SK-N-SH (cell line): ENCODE data around the gene TIA1. TPM values are rescaled to one million over a fixed set of nuclear protein-coding genes. Genes with fewer than 3 reads are reported as not detected.

Experiments
- CTCF ChIA-PET: fragments of 300-600, 350-600 bp; formaldehyde crosslinking; extraction: SDS; loops from one replicate; lab custom pipeline; 2021; lab: Yijun Ruan, JAX
- POLR2A ChIA-PET: fragments of 350-600 bp; sonication (Branson Sonifier 250); formaldehyde crosslinking; extraction: SDS; loops from one replicate; lab custom pipeline; 2020; ENCODE audit warnings: antibody characterized with exemption, inconsistent platforms; lab: Yijun Ruan, JAX
- DNase-seq: peaks from one replicate; pipeline ENCODE4 v3.0.0; 2012
- H2AFZ ChIP-seq: fragments of 200-600 bp; sonication (generic); 2 replicates; pipeline ENCODE4 v1.8.1; 2016; ENCODE audit warnings: antibody characterized with exemption, mild to moderate bottlenecking, low read depth
- H3F3A ChIP-seq: fragments of 200-600 bp; sonication (generic); replicated peaks from 2 replicates; pipeline ENCODE3; 2016; ENCODE audit warnings: antibody characterized with exemption, mild to moderate bottlenecking; ENCODE audit not compliant: insufficient read depth
- H3K27ac ChIP-seq, 2 experiments: fragments of 200-500 bp in 1 of 2; fragments of 200-600 bp in 1 of 2; sonication (Bioruptor generic) in 1 of 2; sonication (generic), shearing (Covaris generic) in 1 of 2; 2 replicates each; pipeline versions ENCODE4 v1.5.1 to v1.6.1; 2014 to 2016; ENCODE audit warnings: low read depth in 2 of 2, inconsistent platforms in 1 of 2, low read length in 1 of 2, mild to moderate bottlenecking in 1 of 2, mixed read lengths in 1 of 2
- H3K27me3 ChIP-seq: fragments of 200-600 bp; sonication (generic), shearing (Covaris generic); 2 replicates; pipeline ENCODE4 v1.6.1; 2016; ENCODE audit warnings: mixed run types; ENCODE audit not compliant: insufficient read depth
- H3K36me3 ChIP-seq, 2 experiments: fragments of 200-500 bp in 1 of 2; fragments of 200-600 bp in 1 of 2; sonication (Bioruptor generic) in 1 of 2; sonication (generic) in 1 of 2; replicated peaks in 1 of 2; 2 replicates each; pipeline versions ENCODE3 to v1.5.1; 2014 to 2016; ENCODE audit warnings: low read length in 1 of 2, mild to moderate bottlenecking in 1 of 2; ENCODE audit not compliant: insufficient read depth in 2 of 2, control insufficient read depth in 1 of 2
- H3K4me1 ChIP-seq, 2 experiments: fragments of 200-500 bp in 1 of 2; fragments of 200-600 bp in 1 of 2; sonication (Bioruptor generic) in 1 of 2; sonication (generic), shearing (Covaris generic) in 1 of 2; 2 replicates each; pipeline versions ENCODE4 v1.5.1 to v1.6.1; 2014 to 2016; ENCODE audit warnings: low read depth in 1 of 2, low read length in 1 of 2, mixed run types in 1 of 2; ENCODE audit not compliant: insufficient read depth in 2 of 2, control insufficient read depth in 1 of 2
- H3K4me2 ChIP-seq: fragments of 200-600 bp; sonication (generic), shearing (Covaris generic); 2 replicates; pipeline ENCODE4 v1.6.1; 2017; ENCODE audit warnings: mixed run types
- H3K4me3 ChIP-seq, 2 experiments: fragments of 200-500 bp in 1 of 2; fragments of 200-600 bp in 1 of 2; sonication (Bioruptor generic) in 1 of 2; sonication (generic), shearing (Covaris generic) in 1 of 2; 2 replicates each; pipeline versions ENCODE4 v1.5.1 to v1.8.1; 2014 to 2016; ENCODE audit warnings: low read depth in 2 of 2, inconsistent platforms in 1 of 2, low read length in 1 of 2, mild to moderate bottlenecking in 1 of 2, mixed read lengths in 1 of 2, moderate library complexity in 1 of 2
- H3K79me2 ChIP-seq: fragments of 200-600 bp; sonication (generic); 2 replicates; pipeline ENCODE4 v1.8.1; 2017; ENCODE audit warnings: mild to moderate bottlenecking; ENCODE audit not compliant: insufficient read depth
- H3K9ac ChIP-seq: fragments of 200-600 bp; sonication (generic); 2 replicates; pipeline ENCODE4 v1.6.1; 2017; ENCODE audit warnings: mixed run types
- H3K9me2 ChIP-seq: fragments of 200-600 bp; sonication (generic); 2 replicates; pipeline ENCODE4 v1.6.1; 2017; ENCODE audit warnings: mixed run types
- H3K9me3 ChIP-seq: fragments of 200-600 bp; sonication (generic); 2 replicates; pipeline ENCODE4 v1.6.1; 2017; ENCODE audit warnings: mixed run types, mild to moderate bottlenecking, moderate library complexity
- H4K20me1 ChIP-seq: fragments of 200-600 bp; sonication (generic); 2 replicates; pipeline ENCODE4 v1.6.1; 2017; ENCODE audit warnings: mild to moderate bottlenecking, mixed run types; ENCODE audit not compliant: insufficient read depth
- EP300 ChIP-seq, 2 experiments: IDR thresholded peaks; 2 replicates each; pipeline versions ENCODE4 v1.4.0 to v1.6.1; 2012; ENCODE audit warnings: borderline replicate concordance in 1 of 2, low read depth in 1 of 2, low read length in 1 of 2
- FOSL2 ChIP-seq: IDR thresholded peaks from 2 replicates; pipeline ENCODE4 v1.4.0; 2012; ENCODE audit warnings: low read depth, mild to moderate bottlenecking, moderate library complexity, borderline replicate concordance
- GATA2 ChIP-seq: sonication (generic); formaldehyde crosslinking; IDR thresholded peaks from 2 replicates; pipeline ENCODE4 v1.5.0; 2020; ENCODE audit warnings: mild to moderate bottlenecking, missing genetic modification reagents
- MEF2A ChIP-seq: IDR thresholded peaks from 2 replicates; pipeline ENCODE4 v1.4.0; 2012; ENCODE audit warnings: low read depth, borderline replicate concordance
- NFIC ChIP-seq: IDR thresholded peaks from 2 replicates; pipeline ENCODE4 v1.4.0; 2012; ENCODE audit warnings: borderline replicate concordance
- RFX5 ChIP-seq: IDR thresholded peaks from 2 replicates; pipeline ENCODE4 v1.6.1; 2012; ENCODE audit warnings: mild to moderate bottlenecking, improper control_type of control experiment, low read length
- TAF1 ChIP-seq: IDR thresholded peaks from 2 replicates; pipeline ENCODE4 v1.6.1; 2012; ENCODE audit warnings: low read depth, mild to moderate bottlenecking, low read length, moderate library complexity, borderline replicate concordance
- TCF12 ChIP-seq: IDR thresholded peaks from 2 replicates; pipeline ENCODE4 v1.4.0; 2012
- WGBS: methylation state at CpG from one replicate; pipeline ENCODE4 v1.1.6; 2017; ENCODE audit warnings: low lambda C conversion rate; 5-methylcytosine and 5-hydroxymethylcytosine counted together
- polyA plus RNA-seq, 3 experiments: library from polyadenylated mRNA; depleted of rRNA; stranded (reverse); fragments of >200 nt; gene quantifications; 2 replicates each; pipeline ENCODE4 v1.2.3, GENCODE V29; 2012
- TF ChIP-seq, protein P1 (sequence below): IDR thresholded peaks from 2 replicates; pipeline ENCODE4 v1.4.0; 2012; ENCODE audit warnings: low read depth, borderline replicate concordance

Gene TIA1
- polyA plus RNA-seq, 1 of the 3 experiments (the other 2 are of a cell fraction), result 77.7 TPM

DNA sequence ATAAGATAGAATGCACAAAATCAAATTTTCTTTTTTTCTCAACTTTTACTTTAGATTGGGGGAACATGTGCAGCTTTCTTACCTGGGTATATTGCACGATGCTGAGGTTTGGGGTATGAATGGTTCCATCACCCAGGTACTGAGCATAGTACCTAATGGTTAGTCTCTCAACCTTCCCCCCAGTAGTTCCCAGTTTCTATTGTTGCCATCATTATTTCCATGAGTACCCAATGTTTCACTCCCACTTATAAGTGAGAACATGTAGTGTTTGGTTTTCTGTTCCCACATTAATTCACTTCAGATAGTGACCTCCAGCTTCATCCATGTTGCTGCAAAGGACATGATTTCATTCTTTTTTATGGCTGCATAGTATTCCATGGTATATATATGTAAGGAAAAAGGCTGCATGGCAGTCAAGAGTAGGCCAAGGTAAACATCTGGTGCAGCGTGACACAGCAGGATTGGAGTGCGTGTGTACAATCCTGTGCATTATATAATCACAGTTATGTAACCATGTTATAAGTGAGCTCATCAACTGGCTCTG, 47.1 kb downstream of the TIA1 start:
- Histone ChIP-seq H4K20me1 (no peaks in the 10 kb centered on the region), H3F3A (peaks cover 13% of the 10 kb centered on the region), H3K79me2 (no peaks in the 10 kb centered on the region), H3K27ac (no peak overlapping the region), H3K9ac (no peak overlapping the region), H3K4me2 (no peak overlapping the region), H3K4me3 (no peak overlapping the region), H2AFZ (no peak overlapping the region), H3K9me2 (no peaks in the 10 kb centered on the region), H3K9me3 (no peaks in the 10 kb centered on the region), H3K27me3 (no peaks in the 10 kb centered on the region), H3K36me3 (no peaks in the 10 kb centered on the region), H3K4me1 (no peaks in the 10 kb centered on the region)
- WGBS, result 89% methylated on average over 3 of the region's 3 CpGs
- ChIA-PET CTCF (interaction anchor here (1.0 kb wide), 1 partner anchor 115 kb away, joined by 3 read pairs; no protein-coding TSS in a partner anchor), POLR2A (interaction anchor here (1.4 kb wide), 1 partner anchor 10 kb away, joined by 4 read pairs; the partner anchor contains the start of gene C2orf42)
- DNase-seq, result no peak
- TF ChIP-seq, protein P1, sequence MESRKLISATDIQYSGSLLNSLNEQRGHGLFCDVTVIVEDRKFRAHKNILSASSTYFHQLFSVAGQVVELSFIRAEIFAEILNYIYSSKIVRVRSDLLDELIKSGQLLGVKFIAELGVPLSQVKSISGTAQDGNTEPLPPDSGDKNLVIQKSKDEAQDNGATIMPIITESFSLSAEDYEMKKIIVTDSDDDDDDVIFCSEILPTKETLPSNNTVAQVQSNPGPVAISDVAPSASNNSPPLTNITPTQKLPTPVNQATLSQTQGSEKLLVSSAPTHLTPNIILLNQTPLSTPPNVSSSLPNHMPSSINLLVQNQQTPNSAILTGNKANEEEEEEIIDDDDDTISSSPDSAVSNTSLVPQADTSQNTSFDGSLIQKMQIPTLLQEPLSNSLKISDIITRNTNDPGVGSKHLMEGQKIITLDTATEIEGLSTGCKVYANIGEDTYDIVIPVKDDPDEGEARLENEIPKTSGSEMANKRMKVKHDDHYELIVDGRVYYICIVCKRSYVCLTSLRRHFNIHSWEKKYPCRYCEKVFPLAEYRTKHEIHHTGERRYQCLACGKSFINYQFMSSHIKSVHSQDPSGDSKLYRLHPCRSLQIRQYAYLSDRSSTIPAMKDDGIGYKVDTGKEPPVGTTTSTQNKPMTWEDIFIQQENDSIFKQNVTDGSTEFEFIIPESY, result no peak
- TF ChIP-seq FOSL2, result no peak
- TF ChIP-seq EP300 (IDR thresholded peaks at IDR 0.05; ENCODE audit: borderline replicate concordance in 1 of 2, low read depth in 1 of 2, low read length in 1 of 2), result no peak

DNA sequence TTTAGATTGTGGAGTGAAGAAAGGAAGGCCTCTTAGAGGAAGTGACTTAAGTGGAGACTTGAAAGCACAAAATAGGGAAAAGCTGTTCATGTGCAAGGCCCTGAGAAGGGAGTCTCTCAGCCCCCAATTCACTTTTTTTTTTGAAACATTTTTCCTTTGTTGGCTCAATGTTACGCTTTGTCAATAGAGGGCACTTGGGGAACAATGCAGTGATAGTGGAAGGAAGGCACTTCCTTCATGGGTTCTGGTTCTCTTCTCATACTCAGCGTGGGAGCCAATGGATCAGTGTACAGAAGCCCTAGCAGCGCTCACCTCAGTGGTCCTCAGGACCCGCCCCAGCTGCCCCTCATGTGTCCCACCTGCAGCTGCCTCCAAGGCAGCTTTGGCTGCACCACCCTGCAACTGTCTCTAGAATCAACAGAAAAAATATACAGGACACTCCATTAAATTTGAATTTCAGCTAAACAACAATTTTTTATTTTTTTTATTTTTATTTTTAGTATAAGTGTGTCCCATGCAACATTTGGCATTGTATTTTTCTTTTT, 49.0 kb downstream of the TIA1 start:
- no peaks in the 10 kb centered on the region for H4K20me1 ChIP-seq
- H2AFZ ChIP-seq, result no peak overlapping the region
- H3K27ac ChIP-seq, result no peak overlapping the region
- 55% methylated on average over 4 of the region's 4 CpGs for WGBS
- no peaks in the 10 kb centered on the region for H3K9me2 ChIP-seq
- CTCF ChIA-PET, result interaction anchor here (1.3 kb wide), 1 partner anchor 9 kb away, joined by 7 read pairs; no protein-coding TSS in a partner anchor
- peaks cover 3% of the 10 kb centered on the region for H3F3A ChIP-seq
- H3K36me3 ChIP-seq, result no peaks in the 10 kb centered on the region
- no peaks in the 10 kb centered on the region for H3K27me3 ChIP-seq
- H3K79me2 ChIP-seq, result no peaks in the 10 kb centered on the region
- H3K4me3 ChIP-seq, result no peak overlapping the region
- DNase-seq, result no peak
- H3K9ac ChIP-seq, result no peak overlapping the region
- no peaks in the 10 kb centered on the region for H3K4me1 ChIP-seq
- TF ChIP-seq GATA2 (CRISPR knock-in tag) (no peak), NFIC (no peak), RFX5 (no peak), MEF2A (no peak), TAF1 (no peak), TCF12 (no peak)
- no peaks in the 10 kb centered on the region for H3K9me3 ChIP-seq
- H3K4me2 ChIP-seq, result no peak overlapping the region
- POLR2A ChIA-PET, result no interaction called here
